CD8-positive, alpha-beta memory T cell (primary cell): Measurements from ENCODE around the gene CLIP4. TPM values are rescaled to one million over a fixed set of nuclear protein-coding genes. Genes with fewer than 3 reads are reported as not detected.

Experiments used
- CTCF ChIA-PET: fragments of 350-600 bp; sonication (Branson Sonifier 250); formaldehyde crosslinking; loops from one replicate; lab custom pipeline; 2021; ENCODE audit warnings: antibody characterized with exemption; lab: Charles Lee
- POLR2A ChIA-PET: fragments of 350-600 bp; sonication (Branson Sonifier 250); formaldehyde crosslinking; loops from one replicate; lab custom pipeline; 2021; ENCODE audit warnings: antibody characterized with exemption; lab: Charles Lee
- DNase-seq, 5 donors: peaks; one replicate each; pipeline versions ENCODE4 v3.0.0 to v3.0.0-alpha.2; 2020 to 2022; ENCODE audit warnings: mixed read lengths in 1 of 5
- H3K27ac ChIP-seq: one replicate; pipeline ENCODE4 v1.7.0; 2013; ENCODE audit warnings: low read depth, mild to moderate bottlenecking, low read length, moderate library complexity
- H3K27me3 ChIP-seq: 2 replicates; pipeline ENCODE4 v1.7.0; 2013; ENCODE audit warnings: low read length, mild to moderate bottlenecking; ENCODE audit not compliant: insufficient read depth, poor library complexity, severe bottlenecking
- H3K36me3 ChIP-seq: 2 replicates; pipeline ENCODE4 v1.7.0; 2013; ENCODE audit warnings: mild to moderate bottlenecking, low read length, moderate library complexity; ENCODE audit not compliant: insufficient read depth
- H3K4me1 ChIP-seq: 2 replicates; pipeline ENCODE4 v1.7.0; 2013; ENCODE audit warnings: mild to moderate bottlenecking, low read length, moderate library complexity; ENCODE audit not compliant: insufficient read depth
- H3K4me3 ChIP-seq: 2 replicates; pipeline ENCODE4 v1.7.0; 2013; ENCODE audit warnings: mild to moderate bottlenecking, low read length
- H3K9me3 ChIP-seq: 2 replicates; pipeline ENCODE4 v1.7.0; 2013; ENCODE audit warnings: mild to moderate bottlenecking, low read length
- H3K27ac Mint-ChIP-seq, 8 donors: one replicate each; pipeline ENCODE4 v1.8.0; 2020 to 2021; ENCODE audit warnings: mixed read lengths in 8 of 8, mild to moderate bottlenecking in 6 of 8, inconsistent platforms in 3 of 8, moderate library complexity in 3 of 8
- H3K27me3 Mint-ChIP-seq, 2 donors: one replicate each; pipeline ENCODE4 v1.8.0; 2020 to 2021; ENCODE audit warnings: mixed read lengths in 2 of 2, mild to moderate bottlenecking in 1 of 2, moderate library complexity in 1 of 2
- H3K36me3 Mint-ChIP-seq, 3 donors: one replicate each; pipeline ENCODE4 v1.8.0; 2020 to 2021; ENCODE audit warnings: mixed read lengths in 3 of 3, inconsistent platforms in 1 of 3, mild to moderate bottlenecking in 1 of 3
- H3K4me1 Mint-ChIP-seq, 3 donors: one replicate each; pipeline ENCODE4 v1.8.0; 2020 to 2021; ENCODE audit warnings: mixed read lengths in 3 of 3, inconsistent platforms in 1 of 3, mild to moderate bottlenecking in 1 of 3
- H3K4me3 Mint-ChIP-seq, 7 donors: one replicate each; pipeline ENCODE4 v1.8.0; 2020 to 2021; ENCODE audit warnings: mixed read lengths in 7 of 7, mild to moderate bottlenecking in 6 of 7, moderate library complexity in 4 of 7, inconsistent platforms in 2 of 7
- H3K9me3 Mint-ChIP-seq, 5 donors: one replicate each; pipeline ENCODE4 v1.8.0; 2020 to 2022; ENCODE audit warnings: mixed read lengths in 5 of 5, mild to moderate bottlenecking in 3 of 5, moderate library complexity in 2 of 5, inconsistent platforms in 1 of 5
- polyA plus RNA-seq: library from polyadenylated mRNA; unstranded; fragments of 300-500 nt; fragmentation: Illumina TruSeq; gene quantifications from one replicate; pipeline ENCODE4 v1.2.3, GENCODE V29; 2021
- total RNA-seq, 2 experiments: library from RNA; stranded (reverse); gene quantifications; one replicate each; pipeline ENCODE4 v1.2.3, GENCODE V29; 2021

Gene CLIP4
- total and polyA plus RNA-seq, 3 experiments from 2014 or later = 20.5 to 35.8 (median 22.3) TPM

DNA sequence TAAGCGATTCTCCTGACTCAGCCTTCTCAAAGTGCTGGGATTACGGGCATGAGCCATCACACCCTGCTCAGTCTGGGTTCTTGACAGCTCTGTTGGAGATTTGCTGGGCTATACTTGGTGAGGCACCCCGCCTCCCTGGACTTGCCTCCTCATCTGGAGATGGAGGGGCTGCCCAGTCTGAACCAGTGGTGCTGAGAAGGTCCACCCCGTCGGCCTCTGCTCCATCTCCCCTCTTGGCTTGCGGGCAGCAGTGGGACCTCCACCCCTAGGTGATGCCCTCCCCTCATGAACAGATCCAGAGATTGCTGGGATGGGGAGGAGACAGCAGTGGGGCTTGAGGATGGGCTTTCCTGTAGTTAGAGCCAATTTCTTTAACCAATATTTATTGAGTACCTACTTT, 120.9 kb downstream of the CLIP4 start:
- H3K4me1 Mint-ChIP-seq = no peaks in the 10 kb centered on the region
- no peak overlapping the region for H3K27ac ChIP-seq
- H3K9me3 ChIP-seq = no peaks in the 10 kb centered on the region
- H3K27me3 ChIP-seq = no peaks in the 10 kb centered on the region
- ChIA-PET CTCF (no interaction called here), POLR2A (no interaction called here)
- H3K4me3 ChIP-seq = no peak overlapping the region
- H3K36me3 ChIP-seq = no peaks in the 10 kb centered on the region
- no peak overlapping the region for H3K4me3 Mint-ChIP-seq
- no peaks in the 10 kb centered on the region for H3K9me3 Mint-ChIP-seq
- DNase-seq = no peak
- peaks cover 7 to 41% of the 10 kb centered on the region in 2 donors for H3K27me3 Mint-ChIP-seq
- no peak overlapping the region for H3K27ac Mint-ChIP-seq
- peaks cover 0 to 3% (median 0%) of the 10 kb centered on the region in 3 donors for H3K36me3 Mint-ChIP-seq
- H3K4me1 ChIP-seq = no peaks in the 10 kb centered on the region

- H3K9me3 ChIP-seq = no peaks in the 10 kb centered on the region
- DNase-seq = no peak
- H3K36me3 ChIP-seq = no peaks in the 10 kb centered on the region
- Mint-ChIP-seq H3K4me1 (no peaks in the 10 kb centered on the region), H3K27me3 (peaks cover 11 to 39% of the 10 kb centered on the region in 2 donors), H3K9me3 (no peaks in the 10 kb centered on the region), H3K27ac (no peak overlapping the region), H3K36me3 (peaks cover 0 to 3% (median 0%) of the 10 kb centered on the region in 3 donors), H3K4me3 (no peak overlapping the region)
- no peak overlapping the region for H3K4me3 ChIP-seq
- POLR2A ChIA-PET = no interaction called here
- no peaks in the 10 kb centered on the region for H3K27me3 ChIP-seq
- no peak overlapping the region for H3K27ac ChIP-seq
- CTCF ChIA-PET = no interaction called here
- H3K4me1 ChIP-seq = no peaks in the 10 kb centered on the region
These were observed 123.3 kb downstream of the CLIP4 start for GRCh38 chr2:29238497-29238896.

Other genes starting within 250 kb of the CLIP4 start
- 10 to 100 TPM; 18.3 to 20.2 TPM for gene TRMT61B, start 245.1 kb upstream of the CLIP4 start, total RNA-seq
- gene TRMT61B, start 245.1 kb upstream of the CLIP4 start, polyA plus RNA-seq = 16.6 TPM
- gene WDR43, start 220.7 kb upstream of the CLIP4 start, total RNA-seq = 100 to 1,000 TPM; 169 to 186 TPM
- gene WDR43, start 220.7 kb upstream of the CLIP4 start, polyA plus RNA-seq = 40.0 TPM
- 1 to 10 TPM; 5.0 to 5.2 TPM for gene TOGARAM2, start 134.1 kb upstream of the CLIP4 start, total RNA-seq
- 2.5 TPM for gene TOGARAM2, start 134.1 kb upstream of the CLIP4 start, polyA plus RNA-seq
- gene PCARE, start 40.9 kb upstream of the CLIP4 start, total RNA-seq = not detected
- gene PCARE, start 40.9 kb upstream of the CLIP4 start, polyA plus RNA-seq = not detected